Cardiac fibroblast (primary cell): ENCODE measurements around the gene LHFPL3.
A peak's percentile ranks its signal among the peaks of the same experiment; 100 is the strongest.

ENCODE experiments used
- DNase-seq, 2 donors: peaks; one replicate each; pipeline versions ENCODE4 v3.0.0 to v3.0.0-alpha.2; 2010; ENCODE audit warnings: low read depth in 2 of 2
- H3K4me3 ChIP-seq, 2 donors: replicated peaks in 1 of 2; 1 replicate in 1 of 2; 2 replicates in 1 of 2; pipeline ENCODE4 v1.5.1; 2011; ENCODE audit warnings: low read depth in 2 of 2, low read length in 2 of 2, mild to moderate bottlenecking in 2 of 2, moderate library complexity in 1 of 2
- TF ChIP-seq, protein P1 (sequence below): IDR thresholded peaks from one replicate; pipeline ENCODE4 v1.5.1; 2011; ENCODE audit warnings: low read depth, mild to moderate bottlenecking, low read length, inconsistent platforms

LHFPL3 gene

GRCh38 chr7:104903044-104903443 is 574.6 kb downstream of the LHFPL3 start:
- no peak overlapping the region for H3K4me3 ChIP-seq
- DNase-seq: peak; percentile 36 to 38
- TF ChIP-seq, protein P1, sequence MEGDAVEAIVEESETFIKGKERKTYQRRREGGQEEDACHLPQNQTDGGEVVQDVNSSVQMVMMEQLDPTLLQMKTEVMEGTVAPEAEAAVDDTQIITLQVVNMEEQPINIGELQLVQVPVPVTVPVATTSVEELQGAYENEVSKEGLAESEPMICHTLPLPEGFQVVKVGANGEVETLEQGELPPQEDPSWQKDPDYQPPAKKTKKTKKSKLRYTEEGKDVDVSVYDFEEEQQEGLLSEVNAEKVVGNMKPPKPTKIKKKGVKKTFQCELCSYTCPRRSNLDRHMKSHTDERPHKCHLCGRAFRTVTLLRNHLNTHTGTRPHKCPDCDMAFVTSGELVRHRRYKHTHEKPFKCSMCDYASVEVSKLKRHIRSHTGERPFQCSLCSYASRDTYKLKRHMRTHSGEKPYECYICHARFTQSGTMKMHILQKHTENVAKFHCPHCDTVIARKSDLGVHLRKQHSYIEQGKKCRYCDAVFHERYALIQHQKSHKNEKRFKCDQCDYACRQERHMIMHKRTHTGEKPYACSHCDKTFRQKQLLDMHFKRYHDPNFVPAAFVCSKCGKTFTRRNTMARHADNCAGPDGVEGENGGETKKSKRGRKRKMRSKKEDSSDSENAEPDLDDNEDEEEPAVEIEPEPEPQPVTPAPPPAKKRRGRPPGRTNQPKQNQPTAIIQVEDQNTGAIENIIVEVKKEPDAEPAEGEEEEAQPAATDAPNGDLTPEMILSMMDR: no peak

GRCh38 chr7:104903846-104904245 is 575.4 kb downstream of the LHFPL3 start:
- TF ChIP-seq, protein P1: no peak
- no peak overlapping the region for H3K4me3 ChIP-seq
- no peak for DNase-seq

GRCh38 chr7:104906032-104906431 is 577.6 kb downstream of the LHFPL3 start:
- TF ChIP-seq, protein P1: no peak
- no peak for DNase-seq
- no peak overlapping the region for H3K4me3 ChIP-seq

DNA sequence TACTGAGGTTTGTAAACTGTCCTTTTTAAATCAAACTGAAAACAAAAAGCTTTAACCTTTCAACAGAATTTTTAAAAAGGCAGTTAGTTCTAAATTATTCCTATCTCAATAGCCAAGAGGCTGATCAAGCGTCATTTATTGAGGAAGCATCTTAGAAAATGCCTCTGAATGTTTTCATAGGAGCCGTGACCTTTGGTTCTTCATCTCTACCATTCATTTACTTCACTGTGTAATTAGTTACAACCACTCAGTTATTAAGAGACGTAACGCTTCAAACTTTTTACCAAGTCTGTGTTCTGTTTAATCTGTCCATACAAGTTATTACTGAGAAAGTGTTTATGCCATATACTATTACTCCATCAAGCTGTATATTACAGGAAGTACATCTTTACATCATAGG is 578.2 kb downstream of the LHFPL3 start:
- TF ChIP-seq, protein P1: no peak
- no peak overlapping the region for H3K4me3 ChIP-seq
- DNase-seq: no peak

GRCh38 chr7:104908636-104909035 is 580.2 kb downstream of the LHFPL3 start:
- TF ChIP-seq, protein P1: no peak
- H3K4me3 ChIP-seq: no peak overlapping the region
- DNase-seq: no peak

DNA sequence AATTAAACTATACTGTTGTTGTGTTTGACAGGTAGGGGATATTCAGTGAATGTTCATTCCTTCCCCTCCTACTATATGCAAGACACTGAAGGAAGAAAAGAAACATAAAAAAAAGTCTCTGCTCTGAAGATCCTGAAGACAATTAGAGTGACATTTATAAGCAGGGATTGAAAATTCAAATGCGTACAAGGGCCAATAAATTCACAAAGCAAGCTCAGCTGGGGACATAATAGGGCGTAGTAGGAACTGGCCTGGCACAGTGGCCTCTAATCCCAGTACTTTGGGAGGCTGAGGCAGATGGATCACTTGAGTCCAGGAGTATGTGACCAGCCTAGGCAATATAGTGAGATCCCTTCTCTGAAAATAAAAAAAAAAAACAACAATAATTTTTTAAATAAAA is 580.7 kb downstream of the LHFPL3 start:
- no peak overlapping the region for H3K4me3 ChIP-seq
- TF ChIP-seq, protein P1: no peak
- no peak for DNase-seq

GRCh38 chr7:104914421-104914820 is 586.0 kb downstream of the LHFPL3 start:
- TF ChIP-seq, protein P1: no peak
- no peak for DNase-seq
- no peak overlapping the region for H3K4me3 ChIP-seq
